GM19395 (cell line): ENCODE data around the gene CLEC12A.
"Not testable (repeated sequence)": the region's sequence is repeated elsewhere in the genome, so short reads cannot be mapped to it uniquely, and the experiment has no call there.

ENCODE experiments used
- ATAC-seq: cut with Tn5 transposase; IDR thresholded peaks from one replicate; pipeline ENCODE4 v1.9.1; 2021; ENCODE audit warnings: mild to moderate bottlenecking, moderate library complexity; ENCODE audit not compliant: unreplicated experiment

Gene CLEC12A

DNA sequence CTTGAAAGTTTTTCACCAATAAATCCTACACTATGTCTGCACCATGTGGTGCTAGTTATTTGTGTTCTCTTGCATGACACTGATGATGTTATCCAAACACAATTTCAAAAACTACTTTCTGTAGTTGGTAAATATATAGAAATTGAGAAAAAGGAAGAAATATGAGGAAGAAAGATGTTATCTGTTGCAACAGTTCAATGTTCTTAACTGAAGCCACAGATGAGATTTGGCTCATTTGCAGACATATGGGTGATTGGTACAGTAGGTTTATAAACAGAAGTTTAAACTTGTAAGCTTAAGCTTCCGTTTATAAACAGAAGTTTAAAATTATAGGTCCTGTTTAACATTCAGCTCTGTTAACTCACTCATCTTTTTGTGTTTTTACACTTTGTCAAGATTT is at the start of gene CLEC12A:
Gene CLEC12A, plus strand, starts transcription at position 229 of the 400 bp plus-strand sequence. CDS start 188 bp downstream, outside the sequence.
- no peak for ATAC-seq

GRCh38 chr12:9922429-9922828 is 48.8 kb upstream of the CLEC12A start:
- ATAC-seq = no peak

DNA sequence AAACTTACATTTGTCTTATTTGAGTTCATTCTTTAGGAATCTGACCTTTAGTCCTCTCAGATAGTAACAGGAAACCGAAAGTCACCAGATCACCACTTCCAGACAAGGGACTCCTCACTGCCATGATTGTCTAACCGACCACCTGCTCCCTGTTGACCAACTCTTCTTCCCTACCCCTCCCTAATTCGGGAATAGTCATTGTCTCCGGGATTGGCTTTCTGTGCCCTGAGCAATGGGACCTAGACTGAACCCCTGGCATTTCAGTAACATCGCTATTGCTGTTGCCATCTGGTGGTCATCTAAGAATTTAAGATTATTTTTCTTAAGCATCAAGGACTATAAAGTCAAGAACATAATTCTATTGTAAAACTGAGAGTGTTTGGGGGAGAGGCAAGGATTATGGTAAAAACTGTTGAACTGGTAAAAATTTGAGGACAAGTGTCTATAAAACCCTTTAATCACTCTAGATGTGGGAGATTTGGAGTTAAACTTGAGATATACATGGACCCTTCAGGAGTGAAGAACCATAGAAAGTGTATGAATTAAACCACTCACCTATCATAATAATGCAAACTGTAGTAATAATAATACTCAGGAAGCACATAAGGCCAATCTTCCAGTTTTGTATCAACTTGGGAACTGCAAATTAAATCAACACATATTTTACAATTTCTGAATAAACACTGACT is 45.4 kb upstream of the CLEC12A start:
- no peak for ATAC-seq

DNA sequence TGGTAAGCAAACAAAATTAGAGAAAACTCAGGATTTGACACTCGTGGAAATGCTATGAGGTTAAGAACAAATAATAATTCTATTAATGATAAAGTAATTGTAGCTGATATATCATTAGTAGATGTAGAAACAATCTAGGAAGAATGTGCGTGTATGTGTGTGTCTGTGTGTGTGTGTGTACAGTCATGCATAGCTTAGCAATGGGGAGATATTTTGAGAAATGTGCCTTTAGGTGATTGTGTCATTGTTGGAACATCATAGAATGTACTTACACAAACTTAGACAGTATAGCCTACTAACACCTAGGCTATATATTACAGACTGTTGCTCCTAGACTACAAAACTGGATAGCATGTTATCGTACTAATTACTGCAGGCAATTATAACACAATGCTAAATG is 44.3 kb upstream of the CLEC12A start:
- no peak for ATAC-seq

- no peak for ATAC-seq
These were observed 42.6 kb upstream of the CLEC12A start for GRCh38 chr12:9928607-9929006.

GRCh38 chr12:9931245-9931644 is 40.0 kb upstream of the CLEC12A start:
- ATAC-seq = no peak

- ATAC-seq = no peak
These were observed 38.9 kb upstream of the CLEC12A start, which contains the start of gene CLEC2A for GRCh38 chr12:9932270-9932669. CLEC2A (minus strand) TSS chr12:9932370; CDS start chr12:9932329, 41 bp downstream.

DNA sequence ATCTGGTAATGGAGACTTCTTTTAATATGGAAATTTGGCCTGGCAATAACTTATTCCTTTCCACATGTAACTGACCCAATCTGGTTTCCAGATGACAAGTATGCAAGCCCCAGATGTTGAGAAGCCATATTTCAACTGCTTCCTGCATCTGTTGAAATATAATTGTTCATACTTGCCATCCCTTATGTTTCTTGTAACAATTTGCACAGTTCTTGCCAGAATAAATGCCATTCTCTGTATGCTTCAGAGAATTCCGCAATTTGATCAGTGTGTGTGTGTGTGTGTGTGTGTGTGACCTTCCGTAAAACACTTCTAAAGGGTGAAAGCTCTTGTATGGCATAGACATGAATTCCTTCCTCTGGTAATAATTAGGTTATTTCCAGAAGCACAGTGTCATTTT is 37.3 kb upstream of the CLEC12A start:
- no peak for ATAC-seq

GRCh38 chr12:9935026-9935425 is 36.2 kb upstream of the CLEC12A start:
- ATAC-seq = no peak

GRCh38 chr12:9936591-9936990 is 34.6 kb upstream of the CLEC12A start:
- no peak for ATAC-seq

DNA sequence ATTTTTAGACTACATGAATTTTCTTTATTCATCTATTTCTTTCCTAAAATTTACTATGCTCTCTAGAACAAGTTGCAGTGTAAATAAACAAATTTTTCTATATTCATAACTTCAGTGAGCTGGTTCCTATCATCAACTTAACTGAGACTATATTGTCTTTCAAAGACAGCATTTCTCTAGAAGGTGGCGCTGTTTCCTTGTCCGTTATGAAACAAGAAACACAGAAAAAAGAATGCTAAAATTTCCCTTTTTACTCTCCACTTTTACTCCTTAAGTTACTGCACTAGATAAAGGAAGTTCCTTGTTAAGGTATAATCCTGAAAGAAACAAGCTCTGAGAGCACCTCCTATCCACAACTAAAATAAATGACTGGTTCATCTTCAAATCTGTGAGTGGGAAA is 30.8 kb upstream of the CLEC12A start:
- no peak for ATAC-seq

DNA sequence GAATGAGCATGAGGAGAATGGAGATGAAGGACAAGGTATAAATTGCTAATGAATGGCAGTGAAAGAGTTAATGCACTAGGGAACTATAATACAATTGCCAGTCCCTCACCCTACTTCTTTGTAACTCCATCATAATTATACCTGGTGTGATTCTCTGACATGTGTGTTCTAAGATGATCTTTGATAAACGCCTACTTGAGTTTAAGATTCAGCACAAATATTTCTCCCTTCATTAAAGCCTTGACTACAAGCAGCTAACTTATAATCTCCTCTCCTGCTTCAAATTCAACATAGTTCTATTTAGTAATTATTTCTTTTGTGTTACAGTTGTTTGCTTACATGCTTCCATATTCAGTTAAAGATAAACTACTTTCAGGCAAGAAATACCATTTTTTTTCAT is 29.4 kb upstream of the CLEC12A start:
- no peak for ATAC-seq

- ATAC-seq = no peak
These were observed 28.0 kb upstream of the CLEC12A start for GRCh38 chr12:9943240-9943639.

- ATAC-seq = no peak
These were observed 26.8 kb upstream of the CLEC12A start for GRCh38 chr12:9944391-9944790.

- no peak for ATAC-seq
These were observed 23.5 kb upstream of the CLEC12A start for GRCh38 chr12:9947674-9948073.

- peak; percentile 97 for ATAC-seq
These were observed 22.5 kb upstream of the CLEC12A start for GRCh38 chr12:9948606-9949296.

- peak; percentile 42 for ATAC-seq
These were observed 20.1 kb upstream of the CLEC12A start for GRCh38 chr12:9951026-9951675.

DNA sequence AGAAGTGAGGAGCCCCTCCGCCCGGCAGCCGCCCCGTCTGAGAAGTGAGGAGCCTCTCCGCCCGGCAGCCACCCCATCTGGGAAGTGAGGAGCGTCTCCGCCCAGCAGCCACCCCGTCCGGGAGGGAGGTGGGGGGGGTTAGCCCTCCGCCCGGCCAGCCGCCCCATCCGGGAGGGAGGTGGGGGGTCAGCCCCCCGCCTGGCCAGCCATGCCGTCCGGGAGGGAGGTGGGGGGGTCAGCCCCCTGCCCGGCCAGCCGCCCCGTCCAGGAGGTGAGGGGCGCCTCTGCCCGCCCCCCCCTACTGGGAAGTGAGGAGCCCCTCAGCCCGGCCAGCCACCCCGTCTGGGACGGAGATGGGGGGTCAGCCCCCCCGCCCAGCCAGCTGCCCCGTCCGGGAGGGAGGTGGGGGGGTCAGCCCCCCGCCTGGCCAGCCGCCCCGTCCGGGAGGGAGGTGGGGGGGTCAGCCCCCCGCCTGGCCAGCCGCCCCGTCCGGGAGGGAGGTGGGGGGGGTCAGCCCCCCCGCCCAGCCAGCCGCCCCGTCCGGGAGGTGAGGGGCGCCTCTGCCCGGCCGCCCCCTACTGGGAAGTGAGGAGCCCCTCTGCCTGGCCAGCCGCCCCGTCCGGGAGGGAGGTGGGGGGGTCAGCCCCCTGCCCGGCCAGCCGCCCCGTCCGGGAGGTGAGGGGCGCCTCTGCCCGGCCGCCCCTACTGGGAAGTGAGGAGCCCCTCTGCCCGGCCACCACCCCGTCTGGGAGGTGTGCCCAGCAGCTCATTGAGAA is 18.1 kb upstream of the CLEC12A start:
- not testable (repeated sequence) for ATAC-seq

DNA sequence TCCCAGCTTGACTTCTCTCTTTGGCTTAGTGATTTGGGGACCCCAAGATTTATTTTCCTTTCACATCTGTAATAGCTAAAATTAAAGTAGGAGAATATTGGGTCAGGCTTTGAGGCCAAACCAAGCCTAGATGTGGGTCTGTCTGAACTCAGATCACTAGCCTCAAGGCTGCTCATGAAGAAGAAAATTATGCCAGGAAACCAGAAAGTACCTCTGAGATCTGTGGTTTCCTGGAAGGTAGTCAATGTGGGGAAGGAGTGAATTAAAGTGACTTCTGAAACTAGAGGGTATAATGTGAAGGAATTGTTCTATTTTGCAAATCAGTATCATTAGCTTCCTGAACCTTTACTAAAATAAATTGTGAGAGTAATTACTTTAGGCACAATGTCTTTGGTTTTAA is 13.4 kb upstream of the CLEC12A start:
- ATAC-seq = no peak

DNA sequence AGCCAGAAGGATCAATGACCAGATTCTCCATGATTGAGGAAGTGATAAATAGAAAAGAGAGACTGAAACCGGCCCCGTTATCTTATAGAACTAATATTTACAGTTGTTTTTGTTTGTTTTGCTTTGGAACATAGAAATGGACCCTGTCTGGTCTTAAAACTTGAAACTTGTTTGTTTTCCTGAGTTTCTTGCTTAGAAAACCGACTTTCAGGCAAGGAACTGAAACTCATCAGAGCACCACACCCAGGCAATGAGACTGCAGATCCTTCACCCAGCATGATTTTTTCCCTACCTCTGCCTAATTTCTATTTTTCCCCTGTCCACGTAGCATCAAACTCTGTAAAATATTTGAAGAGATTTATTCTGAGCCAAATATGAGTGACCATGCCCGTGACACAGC is 10.6 kb upstream of the CLEC12A start:
- peak; percentile 20 for ATAC-seq

DNA sequence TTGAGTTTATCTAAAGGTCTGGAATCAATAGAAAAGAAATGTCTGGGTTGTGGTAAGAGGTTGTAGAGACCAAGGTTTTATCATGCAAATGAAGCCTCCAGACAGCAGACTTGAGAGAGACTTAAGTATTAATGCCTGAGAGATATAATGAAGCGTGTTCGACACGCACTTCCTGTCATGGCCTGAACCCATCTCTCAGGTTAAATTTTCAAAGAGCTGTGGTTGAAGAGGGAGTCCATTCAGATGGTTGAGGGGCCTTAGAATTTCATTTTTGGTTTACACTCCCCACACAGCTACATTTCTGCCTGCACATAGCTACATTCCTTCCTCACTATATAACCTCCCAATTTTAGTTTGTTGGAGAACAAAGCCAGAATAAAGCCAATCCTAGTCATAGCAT is 10.1 kb upstream of the CLEC12A start:
- ATAC-seq = peak; percentile 91
